ENCODE results near the gene OR6N2.

The OR6N2 gene, protein sequence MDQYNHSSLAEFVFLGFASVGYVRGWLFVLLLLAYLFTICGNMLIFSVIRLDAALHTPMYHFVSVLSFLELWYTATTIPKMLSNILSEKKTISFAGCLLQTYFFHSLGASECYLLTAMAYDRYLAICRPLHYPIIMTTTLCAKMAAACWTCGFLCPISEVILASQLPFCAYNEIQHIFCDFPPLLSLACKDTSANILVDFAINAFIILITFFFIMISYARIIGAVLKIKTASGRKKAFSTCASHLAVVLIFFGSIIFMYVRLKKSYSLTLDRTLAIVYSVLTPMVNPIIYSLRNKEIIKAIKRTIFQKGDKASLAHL

DNA sequence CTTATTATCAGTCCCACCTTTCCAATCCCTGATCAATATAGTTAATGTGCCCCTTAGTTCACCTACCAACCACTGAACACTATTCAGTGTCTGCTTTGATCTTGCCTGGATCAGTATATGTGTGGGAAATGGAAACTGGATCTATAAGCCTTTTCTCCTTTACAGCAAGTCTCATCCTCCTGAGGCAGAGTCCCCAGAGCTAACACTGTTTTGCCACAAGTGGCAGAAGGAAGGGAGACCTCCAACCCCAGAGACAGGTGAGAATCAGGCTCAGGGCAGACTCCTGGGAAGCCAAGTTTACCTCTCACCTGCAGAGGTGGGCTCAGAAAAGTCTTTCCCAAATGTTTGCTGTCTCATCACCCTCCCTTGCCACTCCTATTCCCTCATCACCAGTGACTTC lies at the start of gene OR6N2:
Gene OR6N2, minus strand, starts transcription at position 101 of the 400 bp plus-strand sequence. CDS start 3,569 bp downstream, outside the sequence.
- no peak within 1 kb of the TSS for H3K27ac ChIP-seq (ENCODE audit: low read length)
- H3K9me3 ChIP-seq (ENCODE audit: control insufficient read depth, insufficient read depth, low read length): no peaks in the 10 kb centered on the region
- no peaks in the 10 kb centered on the region for H3K4me1 ChIP-seq (ENCODE audit: control insufficient read depth, insufficient read depth, low read length)
- no peak for DNase-seq (ENCODE audit: low read depth, low spot score)
- H3K4me3 ChIP-seq (ENCODE audit: low read length): no peak within 1 kb of the TSS
- H3K36me3 ChIP-seq (ENCODE audit: control insufficient read depth, insufficient read depth, low read length): no peaks in the 10 kb centered on the region
- no peaks in the 10 kb centered on the region for H3K27me3 ChIP-seq (ENCODE audit: control insufficient read depth, insufficient read depth, low read length)

- H3K27me3 ChIP-seq (ENCODE audit: control insufficient read depth, insufficient read depth, low read length): no peaks in the 10 kb centered on the region
- H3K36me3 ChIP-seq (ENCODE audit: control insufficient read depth, insufficient read depth, low read length): no peaks in the 10 kb centered on the region
- H3K4me3 ChIP-seq (ENCODE audit: low read length): no peak overlapping the region
- H3K4me1 ChIP-seq (ENCODE audit: control insufficient read depth, insufficient read depth, low read length): no peaks in the 10 kb centered on the region
- H3K9me3 ChIP-seq (ENCODE audit: control insufficient read depth, insufficient read depth, low read length): no peaks in the 10 kb centered on the region
- no peak for DNase-seq (ENCODE audit: low read depth, low spot score)
- no peak overlapping the region for H3K27ac ChIP-seq (ENCODE audit: low read length)
- WGBS (ENCODE audit: insufficient coverage, insufficient read length): no CpG with 5 or more reads among the region's 2 CpGs
These were observed 49.2 kb upstream of the OR6N2 start for GRCh38 chr1:158830074-158830677.

DNA sequence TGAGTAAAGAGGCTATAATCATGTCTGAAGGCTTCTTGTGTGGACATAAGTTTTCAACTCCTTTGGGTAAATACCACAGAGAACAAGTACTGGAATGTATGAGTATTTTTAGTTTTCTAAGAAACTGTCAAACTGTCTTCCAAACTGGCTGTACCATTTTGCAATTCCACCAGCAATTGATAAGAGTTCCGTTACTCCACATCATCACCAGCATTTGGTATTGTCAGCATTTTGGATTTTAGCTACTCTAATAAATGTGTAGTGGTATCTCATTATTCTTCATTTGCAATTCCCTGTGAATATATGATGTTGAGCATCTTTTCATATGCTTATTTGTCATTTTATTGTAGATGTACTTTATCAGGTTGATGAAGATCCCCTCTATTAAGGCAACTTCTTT lies 40.7 kb upstream of the OR6N2 start:
- DNase-seq (ENCODE audit: low read depth, low spot score): no peak
- Histone ChIP-seq H3K9me3 (ENCODE audit: control insufficient read depth, insufficient read depth, low read length) (no peaks in the 10 kb centered on the region), H3K4me1 (ENCODE audit: control insufficient read depth, insufficient read depth, low read length) (no peaks in the 10 kb centered on the region), H3K4me3 (ENCODE audit: low read length) (no peak overlapping the region), H3K27me3 (ENCODE audit: control insufficient read depth, insufficient read depth, low read length) (no peaks in the 10 kb centered on the region), H3K36me3 (ENCODE audit: control insufficient read depth, insufficient read depth, low read length) (no peaks in the 10 kb centered on the region), H3K27ac (ENCODE audit: low read length) (no peak overlapping the region)
- WGBS (ENCODE audit: insufficient coverage, insufficient read length): no CpG with 5 or more reads among the region's 1 CpG

DNA sequence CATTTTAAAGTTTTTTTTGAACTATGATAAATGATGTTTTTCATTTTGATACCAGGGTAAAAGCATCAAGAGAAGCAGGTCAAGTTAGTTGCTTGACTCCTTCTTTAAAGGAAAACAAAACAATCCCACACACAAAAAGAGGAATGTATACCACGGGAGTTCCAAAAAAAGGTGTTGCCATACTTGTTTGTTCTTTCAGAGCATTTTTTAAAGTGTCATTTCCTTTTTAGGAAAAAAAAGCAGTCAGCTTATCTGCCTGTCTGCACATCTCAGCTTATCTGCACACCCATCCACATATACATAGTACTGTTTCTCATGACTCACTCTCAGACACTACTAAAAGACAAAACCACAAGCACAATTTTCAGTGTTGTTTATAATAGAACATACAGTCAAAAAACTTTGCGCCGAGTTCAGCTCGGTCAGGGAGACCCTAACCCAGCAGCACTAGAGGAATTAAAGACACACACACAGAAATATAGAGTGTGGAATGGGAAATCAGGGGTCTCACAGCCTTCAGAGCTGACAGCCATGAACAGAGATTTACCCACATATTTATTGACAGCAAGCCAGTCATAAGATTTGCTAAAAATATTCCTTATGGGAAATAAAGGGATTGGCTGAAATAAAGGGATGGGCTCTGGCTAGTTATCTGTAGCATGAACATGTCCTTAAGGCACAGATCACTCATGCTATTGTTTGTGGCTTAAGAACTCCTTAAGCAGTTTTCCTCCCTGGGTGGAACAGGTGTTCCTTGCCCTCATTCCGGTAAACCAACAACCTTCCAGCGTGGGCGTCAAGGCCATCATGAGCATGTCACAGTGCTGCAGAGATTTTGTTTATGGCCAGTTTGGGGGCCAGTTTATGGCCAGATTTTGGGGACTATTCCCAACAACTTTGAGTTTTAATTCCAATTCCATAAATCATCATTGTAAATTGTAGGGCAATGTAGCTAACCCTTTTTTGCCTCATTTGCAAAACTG lies 38.7 kb upstream of the OR6N2 start:
- WGBS (ENCODE audit: insufficient coverage, insufficient read length): no CpG with 5 or more reads among the region's 7 CpGs
- Histone ChIP-seq H3K4me1 (ENCODE audit: control insufficient read depth, insufficient read depth, low read length) (no peaks in the 10 kb centered on the region), H3K4me3 (ENCODE audit: low read length) (no peak overlapping the region), H3K9me3 (ENCODE audit: control insufficient read depth, insufficient read depth, low read length) (no peaks in the 10 kb centered on the region), H3K27ac (ENCODE audit: low read length) (no peak overlapping the region), H3K36me3 (ENCODE audit: control insufficient read depth, insufficient read depth, low read length) (no peaks in the 10 kb centered on the region), H3K27me3 (ENCODE audit: control insufficient read depth, insufficient read depth, low read length) (no peaks in the 10 kb centered on the region)
- no peak for DNase-seq (ENCODE audit: low read depth, low spot score)

- Histone ChIP-seq H3K4me1 (ENCODE audit: control insufficient read depth, insufficient read depth, low read length) (no peaks in the 10 kb centered on the region), H3K36me3 (ENCODE audit: control insufficient read depth, insufficient read depth, low read length) (no peaks in the 10 kb centered on the region), H3K4me3 (ENCODE audit: low read length) (no peak overlapping the region), H3K9me3 (ENCODE audit: control insufficient read depth, insufficient read depth, low read length) (no peaks in the 10 kb centered on the region), H3K27ac (ENCODE audit: low read length) (no peak overlapping the region), H3K27me3 (ENCODE audit: control insufficient read depth, insufficient read depth, low read length) (no peaks in the 10 kb centered on the region)
- DNase-seq (ENCODE audit: low read depth, low spot score): no peak
- no CpG with 5 or more reads among the region's 1 CpG for WGBS (ENCODE audit: insufficient coverage, insufficient read length)
These were observed 38.0 kb upstream of the OR6N2 start for GRCh38 chr1:158818975-158819431.

DNA sequence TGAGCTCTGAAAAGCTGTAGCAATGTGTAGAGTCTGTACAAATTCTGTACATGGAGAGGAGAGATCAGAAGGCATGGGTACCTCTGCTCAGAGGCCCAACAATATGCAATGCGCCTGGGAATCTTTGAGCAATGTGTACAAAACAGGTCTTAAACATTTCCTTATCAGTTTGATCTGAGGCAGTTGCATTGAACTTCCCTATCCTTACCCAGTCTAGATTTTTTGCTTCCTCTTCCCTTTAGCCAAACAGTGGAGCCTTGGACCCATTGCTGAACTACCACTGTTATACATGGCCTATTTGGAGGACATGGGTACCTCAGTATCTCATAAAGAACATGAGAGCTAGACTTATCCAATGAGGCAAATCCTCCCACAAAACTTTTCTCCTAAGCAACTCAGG lies 37.6 kb upstream of the OR6N2 start:
- no CpG with 5 or more reads among the region's 1 CpG for WGBS (ENCODE audit: insufficient coverage, insufficient read length)
- H3K9me3 ChIP-seq (ENCODE audit: control insufficient read depth, insufficient read depth, low read length): no peaks in the 10 kb centered on the region
- H3K27me3 ChIP-seq (ENCODE audit: control insufficient read depth, insufficient read depth, low read length): no peaks in the 10 kb centered on the region
- DNase-seq (ENCODE audit: low read depth, low spot score): no peak
- H3K4me3 ChIP-seq (ENCODE audit: low read length): no peak overlapping the region
- no peaks in the 10 kb centered on the region for H3K4me1 ChIP-seq (ENCODE audit: control insufficient read depth, insufficient read depth, low read length)
- no peaks in the 10 kb centered on the region for H3K36me3 ChIP-seq (ENCODE audit: control insufficient read depth, insufficient read depth, low read length)
- no peak overlapping the region for H3K27ac ChIP-seq (ENCODE audit: low read length)

- Histone ChIP-seq H3K36me3 (ENCODE audit: control insufficient read depth, insufficient read depth, low read length) (no peaks in the 10 kb centered on the region), H3K27me3 (ENCODE audit: control insufficient read depth, insufficient read depth, low read length) (no peaks in the 10 kb centered on the region), H3K4me3 (ENCODE audit: low read length) (no peak overlapping the region), H3K27ac (ENCODE audit: low read length) (no peak overlapping the region), H3K4me1 (ENCODE audit: control insufficient read depth, insufficient read depth, low read length) (no peaks in the 10 kb centered on the region), H3K9me3 (ENCODE audit: control insufficient read depth, insufficient read depth, low read length) (no peaks in the 10 kb centered on the region)
- WGBS (ENCODE audit: insufficient coverage, insufficient read length): no CpG with 5 or more reads among the region's 1 CpG
- DNase-seq (ENCODE audit: low read depth, low spot score): no peak
These were observed 34.0 kb upstream of the OR6N2 start for GRCh38 chr1:158814970-158815369.

GRCh38 chr1:158813164-158813563 lies 32.2 kb upstream of the OR6N2 start:
- no peaks in the 10 kb centered on the region for H3K27me3 ChIP-seq (ENCODE audit: control insufficient read depth, insufficient read depth, low read length)
- no CpG with 5 or more reads among the region's 3 CpGs for WGBS (ENCODE audit: insufficient coverage, insufficient read length)
- H3K27ac ChIP-seq (ENCODE audit: low read length): no peak overlapping the region
- H3K4me1 ChIP-seq (ENCODE audit: control insufficient read depth, insufficient read depth, low read length): no peaks in the 10 kb centered on the region
- no peak overlapping the region for H3K4me3 ChIP-seq (ENCODE audit: low read length)
- H3K9me3 ChIP-seq (ENCODE audit: control insufficient read depth, insufficient read depth, low read length): no peaks in the 10 kb centered on the region
- no peaks in the 10 kb centered on the region for H3K36me3 ChIP-seq (ENCODE audit: control insufficient read depth, insufficient read depth, low read length)
- no peak for DNase-seq (ENCODE audit: low read depth, low spot score)

DNA sequence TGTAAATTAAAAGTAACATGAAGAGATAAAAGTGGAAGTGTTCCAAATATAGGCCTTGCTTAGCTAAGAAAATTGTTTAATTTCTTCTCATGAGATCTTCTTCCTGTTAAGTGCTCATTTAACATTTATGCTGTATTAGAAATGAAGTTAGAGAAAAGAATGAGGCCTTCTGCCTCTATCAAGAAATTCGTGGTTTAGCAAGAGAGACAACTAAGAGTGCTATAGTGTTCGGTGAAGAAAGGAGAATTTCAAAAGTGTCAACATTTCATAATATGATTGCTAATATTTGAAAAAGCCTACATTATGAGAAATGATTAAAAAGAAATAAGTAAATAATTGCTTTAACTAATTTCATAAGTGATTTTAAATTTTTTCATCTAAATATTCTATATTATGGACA lies 31.3 kb upstream of the OR6N2 start:
- Histone ChIP-seq H3K4me1 (ENCODE audit: control insufficient read depth, insufficient read depth, low read length) (no peaks in the 10 kb centered on the region), H3K27ac (ENCODE audit: low read length) (no peak overlapping the region), H3K27me3 (ENCODE audit: control insufficient read depth, insufficient read depth, low read length) (no peaks in the 10 kb centered on the region), H3K4me3 (ENCODE audit: low read length) (no peak overlapping the region), H3K9me3 (ENCODE audit: control insufficient read depth, insufficient read depth, low read length) (no peaks in the 10 kb centered on the region), H3K36me3 (ENCODE audit: control insufficient read depth, insufficient read depth, low read length) (no peaks in the 10 kb centered on the region)
- no CpG with 5 or more reads among the region's 2 CpGs for WGBS (ENCODE audit: insufficient coverage, insufficient read length)
- no peak for DNase-seq (ENCODE audit: low read depth, low spot score)

DNA sequence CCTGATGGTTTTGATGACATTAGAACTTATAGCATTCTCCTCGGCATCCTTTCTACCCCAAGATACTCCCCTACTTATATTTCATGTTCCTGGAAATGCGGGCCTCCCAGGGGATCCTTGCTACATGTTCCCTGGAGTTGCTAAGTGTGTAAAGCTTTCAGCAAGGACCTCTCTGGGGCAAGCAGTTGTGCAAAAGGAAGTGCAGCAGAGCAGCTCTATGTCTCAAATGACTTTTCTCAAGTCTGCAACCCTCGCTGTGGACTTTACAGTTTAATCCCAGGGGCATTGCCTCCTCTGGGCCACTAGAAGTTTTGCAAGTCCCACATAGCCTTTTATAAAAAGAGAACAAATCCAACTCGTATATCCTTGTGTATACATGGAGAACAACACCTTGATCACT lies 29.3 kb upstream of the OR6N2 start:
- Histone ChIP-seq H3K9me3 (ENCODE audit: control insufficient read depth, insufficient read depth, low read length) (no peaks in the 10 kb centered on the region), H3K4me3 (ENCODE audit: low read length) (no peak overlapping the region), H3K27me3 (ENCODE audit: control insufficient read depth, insufficient read depth, low read length) (no peaks in the 10 kb centered on the region), H3K4me1 (ENCODE audit: control insufficient read depth, insufficient read depth, low read length) (no peaks in the 10 kb centered on the region), H3K27ac (ENCODE audit: low read length) (no peak overlapping the region), H3K36me3 (ENCODE audit: control insufficient read depth, insufficient read depth, low read length) (no peaks in the 10 kb centered on the region)
- no peak for DNase-seq (ENCODE audit: low read depth, low spot score)
- no CpG with 5 or more reads among the region's 4 CpGs for WGBS (ENCODE audit: insufficient coverage, insufficient read length)
